IPS-NIHi7 (cell line): ENCODE results near the gene STX4.

Experiments
- DNase-seq: peaks from one replicate; pipeline ENCODE4 v3.0.0; 2012; ENCODE audit warnings: mixed read lengths; ENCODE audit errors: extremely low spot score

Gene STX4

GRCh38 chr16:31020536-31020935 is 12.8 kb upstream of the STX4 start:
- DNase-seq: no peak

DNA sequence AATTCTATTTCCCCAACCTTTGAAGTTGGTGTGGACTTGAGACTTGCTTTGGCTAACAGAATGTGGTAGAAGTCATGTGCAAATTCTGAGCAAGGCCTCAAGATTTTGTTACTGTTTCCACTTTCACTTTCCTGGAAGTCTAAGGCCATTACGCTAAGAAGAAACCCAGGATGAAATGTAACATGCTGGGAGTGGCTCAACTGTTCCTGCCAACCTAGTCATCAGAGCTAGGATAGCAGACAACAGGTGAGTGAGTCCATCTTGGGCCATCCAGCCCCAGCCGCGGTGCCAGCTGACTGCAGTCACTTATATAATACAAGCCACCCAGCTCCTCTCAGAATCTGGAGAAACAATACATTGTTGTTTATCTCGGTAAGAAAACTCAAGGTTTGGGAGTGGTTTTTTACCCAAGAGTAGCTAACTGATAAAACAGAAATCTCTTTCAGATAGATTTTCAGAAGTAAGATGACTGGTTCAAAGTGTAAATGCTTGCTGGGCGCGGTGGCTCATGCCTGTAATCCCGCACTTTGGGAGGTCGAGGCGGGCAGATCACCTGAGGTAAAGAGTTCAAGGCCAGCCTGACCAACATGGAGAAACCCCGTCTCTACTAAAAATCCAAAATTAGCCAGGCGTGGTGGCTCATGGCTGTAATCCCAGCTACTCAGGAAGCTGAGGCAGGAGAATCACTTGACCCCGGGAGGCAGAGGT is 10.7 kb upstream of the STX4 start:
- DNase-seq: no peak

GRCh38 chr16:31023252-31023602 is 10.1 kb upstream of the STX4 start:
- DNase-seq: no peak

DNA sequence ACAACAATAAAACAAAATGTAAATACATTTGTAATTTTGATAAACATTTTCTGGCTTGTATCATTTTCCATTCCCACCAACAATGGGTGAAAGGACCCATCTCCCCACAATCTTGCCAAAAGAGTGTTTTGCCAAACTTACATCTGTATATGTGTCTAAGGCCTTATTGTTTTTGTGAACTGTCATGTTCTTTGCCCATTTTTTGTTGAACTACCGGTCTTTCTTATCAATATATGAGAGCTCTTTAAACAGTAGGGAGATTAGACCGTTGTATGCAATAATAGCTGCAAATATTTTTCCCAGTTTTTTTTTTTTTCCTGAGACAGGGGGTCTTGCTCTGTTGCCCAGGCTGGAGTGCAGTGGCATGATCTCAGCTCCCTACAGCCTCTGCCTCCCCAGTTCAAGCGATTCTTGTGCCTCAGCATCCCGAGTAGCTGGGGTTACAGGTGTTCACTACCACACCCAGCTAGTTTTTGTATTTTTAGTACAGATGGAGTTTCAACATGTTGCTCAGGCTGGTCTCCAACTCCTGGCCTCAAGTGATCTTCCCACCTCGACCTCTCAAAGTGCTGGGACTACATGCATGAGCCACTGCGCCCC is 9.6 kb upstream of the STX4 start:
- no peak for DNase-seq

DNA sequence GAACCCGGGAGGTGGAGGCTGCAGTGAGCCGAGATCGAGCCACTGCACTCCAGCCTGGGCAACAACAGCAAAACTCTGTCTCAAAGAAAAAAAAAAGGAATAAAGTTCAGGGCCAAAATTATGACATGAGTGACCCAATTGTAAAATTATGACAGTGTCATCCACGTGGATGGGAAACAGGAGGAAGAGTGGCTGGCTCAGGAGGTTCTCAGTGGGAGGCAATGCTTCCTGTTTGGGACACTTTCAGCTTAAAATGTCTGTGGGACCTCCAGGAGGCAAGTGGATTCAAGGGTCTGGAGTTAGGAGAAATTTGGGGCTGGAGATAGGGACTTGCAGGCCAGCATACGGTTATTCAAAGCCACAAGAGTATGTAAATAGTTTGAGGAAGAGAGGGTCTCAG is 8.0 kb upstream of the STX4 start:
- no peak for DNase-seq

GRCh38 chr16:31029272-31029671 is 4.1 kb upstream of the STX4 start:
- DNase-seq: no peak

GRCh38 chr16:31031276-31031675 is 2.1 kb upstream of the STX4 start:
- DNase-seq: no peak

DNA sequence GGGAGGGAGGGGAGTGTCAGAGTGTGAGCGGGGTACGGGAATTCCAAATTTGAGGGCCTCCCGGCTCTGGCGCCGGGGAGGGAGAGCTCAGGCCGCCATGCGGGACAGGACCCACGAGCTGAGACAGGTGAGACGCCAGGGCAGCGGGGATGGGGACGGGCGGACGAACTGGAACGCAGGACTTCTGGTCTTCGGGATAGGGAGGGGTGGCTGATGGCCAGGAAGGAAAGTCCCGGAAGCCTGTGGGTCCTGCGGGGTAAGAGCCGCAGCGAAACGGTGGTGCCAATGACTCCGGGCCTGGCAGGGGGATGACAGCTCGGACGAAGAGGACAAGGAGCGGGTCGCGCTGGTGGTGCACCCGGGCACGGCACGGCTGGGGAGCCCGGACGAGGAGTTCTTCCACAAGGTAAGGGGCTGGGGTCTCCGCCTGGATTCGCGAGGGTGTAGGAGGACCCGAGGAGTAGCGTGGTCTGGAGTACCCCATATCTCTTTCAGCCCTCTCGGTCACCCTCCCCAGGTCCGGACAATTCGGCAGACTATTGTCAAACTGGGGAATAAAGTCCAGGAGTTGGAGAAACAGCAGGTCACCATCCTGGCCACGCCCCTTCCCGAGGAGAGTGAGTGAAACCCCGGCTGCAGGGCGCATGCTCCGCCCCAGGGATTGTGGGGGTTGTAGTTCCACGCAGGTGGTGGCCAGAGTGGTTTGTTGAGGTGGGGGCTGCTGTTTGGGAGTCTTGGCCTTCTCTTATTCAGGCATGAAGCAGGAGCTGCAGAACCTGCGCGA is 543 bp downstream of the STX4 start:
- DNase-seq: peak; percentile 96

DNA sequence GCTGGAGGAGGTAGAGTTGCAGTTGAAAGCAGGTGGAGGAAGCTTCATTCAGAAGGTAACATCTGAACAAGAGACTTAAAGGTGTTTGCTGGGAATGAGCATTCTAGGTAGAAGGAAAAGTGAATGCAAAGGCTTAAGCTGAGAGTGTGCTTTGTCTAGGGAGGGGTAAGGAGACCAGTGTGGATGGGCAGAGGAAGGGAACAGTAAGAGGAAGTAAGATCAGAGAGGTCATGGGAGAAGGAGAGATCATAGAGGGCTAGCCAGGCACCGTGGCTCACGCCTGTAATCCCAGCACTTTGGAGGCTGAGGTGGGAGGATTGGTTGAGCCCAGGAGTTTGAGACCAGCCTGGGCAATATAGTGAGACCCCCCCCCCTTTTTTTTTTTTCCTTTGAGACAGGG is 3.3 kb downstream of the STX4 start:
- no peak for DNase-seq

- no peak for DNase-seq
These were observed 5.6 kb downstream of the STX4 start for GRCh38 chr16:31038993-31039392.

DNA sequence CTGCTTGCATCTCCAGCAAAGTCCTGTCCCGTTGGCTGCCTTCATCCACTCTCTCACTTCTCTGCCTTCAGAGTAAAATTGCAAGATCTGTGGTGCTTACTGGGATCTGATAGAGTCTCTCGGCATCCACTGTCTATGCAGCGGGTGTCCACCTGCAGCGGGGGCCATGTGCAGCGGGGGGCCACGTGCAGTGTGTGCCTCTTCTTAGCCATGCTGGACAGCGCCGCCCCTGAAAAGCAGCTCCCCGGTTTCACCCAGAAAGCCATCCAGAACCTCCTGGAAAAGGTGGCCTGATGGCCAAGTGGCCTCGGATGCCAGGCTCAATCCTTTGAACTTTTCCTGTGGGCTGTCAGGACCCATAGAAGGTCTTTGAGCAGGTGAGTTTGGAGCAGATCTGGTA is 9.5 kb downstream of the STX4 start:
- DNase-seq: no peak

DNA sequence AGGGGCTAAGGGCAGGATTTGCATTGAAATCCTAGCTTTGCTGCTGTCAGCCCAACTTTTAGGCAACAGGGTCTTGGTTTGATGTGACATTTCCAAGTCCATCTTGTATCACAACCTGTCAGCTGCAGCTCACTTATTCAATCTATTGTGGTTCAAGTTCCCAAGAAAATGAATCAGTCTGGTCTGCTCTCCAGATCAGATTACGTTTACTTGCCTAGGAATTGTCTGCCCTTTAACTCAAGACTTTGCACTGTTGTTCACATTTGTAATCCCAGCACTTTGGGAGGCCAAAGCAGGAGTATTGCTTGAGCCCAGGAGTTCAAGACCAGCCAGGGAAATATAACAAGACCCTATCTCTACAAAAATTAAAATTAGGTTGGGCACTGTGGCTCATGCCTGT is 10.0 kb downstream of the STX4 start:
- no peak for DNase-seq

- no peak for DNase-seq
These were observed 10.6 kb downstream of the STX4 start for GRCh38 chr16:31043898-31044481.

- DNase-seq: peak; percentile 51
These were observed 17.1 kb downstream of the STX4 start for GRCh38 chr16:31050280-31051030.

DNA sequence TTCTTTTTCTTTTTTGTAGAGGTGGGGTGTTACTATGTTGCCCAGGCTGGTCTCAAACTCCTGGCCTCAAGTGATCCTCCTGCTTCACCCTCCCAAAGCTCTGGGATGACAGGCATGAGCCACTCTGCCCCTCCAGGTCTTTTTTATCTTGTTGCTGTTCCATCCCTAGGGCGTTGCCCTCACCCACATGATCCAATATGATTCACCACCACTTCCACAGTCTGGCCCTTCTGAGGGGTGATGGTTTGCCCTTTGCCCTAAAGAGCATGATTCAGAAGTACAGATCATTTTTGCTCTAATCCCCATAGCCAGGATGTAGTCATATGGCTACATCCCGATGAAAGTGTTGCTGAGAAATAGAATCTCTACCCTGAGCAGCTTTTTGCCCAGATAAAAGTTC is 18.8 kb downstream of the STX4 start:
- DNase-seq: no peak

GRCh38 chr16:31055613-31056012 is 22.3 kb downstream of the STX4 start:
- DNase-seq: peak; percentile 40

GRCh38 chr16:31061126-31061812 is 27.9 kb downstream of the STX4 start:
- no peak for DNase-seq

GRCh38 chr16:31061813-31062440 is 28.6 kb downstream of the STX4 start:
- no peak for DNase-seq

DNA sequence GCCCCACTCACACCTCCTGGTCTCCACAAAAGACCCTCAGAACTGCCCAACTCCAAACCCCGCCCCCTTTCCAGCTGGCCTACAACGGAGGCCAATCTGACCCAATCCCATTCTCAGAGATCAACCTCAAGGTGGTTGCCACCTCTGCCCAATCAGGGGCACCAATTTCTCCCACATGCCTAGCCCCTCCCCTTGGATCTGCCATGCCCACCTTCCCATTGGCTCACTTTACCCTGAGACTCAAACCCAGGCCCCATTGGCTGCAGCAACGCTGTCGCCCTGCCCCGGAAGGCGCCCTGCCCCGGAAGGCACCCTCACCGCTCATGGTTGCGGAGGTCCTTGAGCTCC is 30.1 kb downstream of the STX4 start:
- DNase-seq: no peak

DNA sequence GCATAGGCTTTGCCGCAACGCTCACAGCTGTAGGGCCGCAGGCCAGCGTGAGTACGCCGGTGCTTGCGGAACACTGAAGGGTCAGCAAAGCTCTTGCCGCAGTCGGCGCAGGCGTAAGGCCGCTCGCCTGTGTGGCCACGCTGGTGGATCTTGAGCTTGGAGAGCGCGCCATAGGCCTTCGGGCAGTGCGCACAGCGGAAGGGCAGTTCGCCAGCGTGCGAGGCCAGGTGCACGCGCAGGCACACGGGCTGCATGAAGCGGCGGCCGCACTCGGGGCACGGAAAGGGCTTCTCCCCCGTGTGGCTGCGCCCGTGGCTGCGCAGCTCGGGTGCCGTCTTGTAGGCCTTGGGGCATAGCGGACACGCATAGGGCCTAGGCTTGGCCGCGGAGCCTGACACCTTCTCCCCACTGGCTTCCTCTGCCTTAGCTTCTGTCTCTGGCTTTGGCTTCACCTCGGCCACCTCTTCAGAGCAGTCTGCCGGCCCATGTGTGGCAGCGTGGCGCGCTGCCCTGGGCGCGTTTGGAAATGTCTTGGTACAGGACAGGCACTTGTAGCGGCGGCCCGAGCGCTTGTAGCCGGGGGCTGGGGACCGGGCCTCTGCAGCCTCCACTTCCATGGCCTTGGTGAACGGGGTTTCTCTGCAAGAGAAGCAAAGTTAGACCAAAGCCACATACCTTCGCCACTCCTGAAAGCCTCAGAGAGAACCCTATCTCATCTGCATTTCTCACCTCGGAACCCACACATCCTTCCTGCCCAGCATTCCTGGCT is 30.7 kb downstream of the STX4 start:
- no peak for DNase-seq
